Ascending aorta (tissue), 2 donors: ENCODE data around the gene GNG8. TPM values are rescaled to one million over a fixed set of nuclear protein-coding genes. Genes with fewer than 3 reads are reported as not detected.

Experiments
- DNase-seq, 2 donors: peaks; one replicate each; pipeline ENCODE4 v3.0.0-alpha.2; 2019; ENCODE audit warnings: low spot score in 2 of 2
- H3K27ac ChIP-seq, 2 donors: fragments of 200-600 bp; sonication (generic); one replicate each; pipeline ENCODE4 v1.5.1; 2016 to 2017; ENCODE audit warnings: mild to moderate bottlenecking in 1 of 2
- H3K27me3 ChIP-seq: fragments of 200-600 bp; sonication (generic); one replicate; pipeline ENCODE4 v1.5.1; 2017
- H3K36me3 ChIP-seq, 2 donors: fragments of 200-600 bp; sonication (generic); one replicate each; pipeline ENCODE4 v1.5.1; 2016
- H3K4me1 ChIP-seq, 2 donors: fragments of 200-600 bp; sonication (generic); one replicate each; pipeline ENCODE4 v1.5.1; 2016 to 2017; ENCODE audit warnings: mild to moderate bottlenecking in 1 of 2
- H3K4me3 ChIP-seq, 2 donors: fragments of 200-600 bp; sonication (generic); one replicate each; pipeline ENCODE4 v1.5.1; 2016 to 2017; ENCODE audit warnings: mild to moderate bottlenecking in 1 of 2
- H3K9me3 ChIP-seq, 2 donors: fragments of 200-600 bp; sonication (generic); one replicate each; pipeline ENCODE4 v1.5.1; 2016
- CTCF ChIP-seq, 3 experiments: fragments of 200-600 bp in 2 of 3; fragments of 450-650 bp in 1 of 3; sonication (generic) in 2 of 3; IDR thresholded peaks; one replicate each; pipeline ENCODE4 v1.5.1; 2016 to 2019; ENCODE audit warnings: antibody characterized with exemption in 3 of 3, mild to moderate bottlenecking in 1 of 3, moderate library complexity in 1 of 3
- intact Hi-C: fragments of 100-400 bp; cut with DNase I; formaldehyde crosslinking; loops from one replicate; pipeline ENCODE4 v1.15.1; 2023
- total RNA-seq: library from RNA; depleted of rRNA; stranded (reverse); fragments of >200 nt; gene quantifications from one replicate; pipeline ENCODE4 v1.1.0, GENCODE V29; 2016

The GNG8 gene
- total RNA-seq: not detected

DNA sequence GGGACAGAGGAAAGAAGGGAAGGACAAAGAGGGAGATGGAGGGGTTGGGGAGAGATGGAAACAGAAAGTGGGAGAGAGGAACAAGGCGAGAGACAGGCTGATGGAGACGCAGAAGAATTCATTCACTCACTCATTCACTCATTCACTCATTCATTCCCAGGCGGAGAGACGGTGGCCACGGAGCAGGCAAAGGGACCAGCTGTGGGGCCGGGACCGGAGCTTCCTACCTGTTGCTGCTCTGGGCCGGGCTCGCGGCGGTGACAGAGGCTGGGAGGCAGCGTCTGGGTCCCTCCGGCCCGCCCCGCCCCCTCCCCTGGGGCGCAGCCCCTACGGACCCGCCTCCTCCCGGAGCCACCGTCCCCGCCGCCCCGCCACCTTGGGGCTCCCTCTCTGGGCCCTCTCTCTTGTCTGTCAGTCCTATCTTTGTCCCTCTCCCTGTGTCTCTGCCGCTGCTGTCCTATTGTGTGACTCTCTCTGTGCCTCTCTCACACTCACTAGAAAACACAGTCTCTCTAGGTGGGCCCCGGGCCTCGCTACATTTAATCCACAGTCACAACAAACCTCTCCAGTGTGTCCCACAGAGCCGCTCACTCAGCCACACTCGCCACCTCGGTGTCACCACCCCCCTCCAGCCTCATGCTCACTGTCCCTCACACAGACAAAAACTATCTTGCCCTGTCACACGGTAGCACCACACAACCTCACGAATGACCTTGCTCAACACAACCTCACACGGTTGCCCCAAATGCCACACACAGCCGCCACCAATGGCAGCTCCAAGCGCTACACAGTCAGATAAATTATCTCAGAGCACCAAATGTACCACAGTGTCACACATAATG, at the start of gene GNG8:
GNG8 (minus strand) TSS at position 283 of the 842 bp plus-strand sequence. CDS start 1,520 bp downstream, outside the sequence.
- Histone ChIP-seq H3K36me3 (no peaks in the 10 kb centered on the region), H3K4me1 (peaks cover 16 to 17% of the 10 kb centered on the region in 2 donors), H3K9me3 (no peaks in the 10 kb centered on the region), H3K27ac (no peak within 1 kb of the TSS), H3K4me3 (peak within 1 kb of the TSS in 1 of 2 donors; percentile 65), H3K27me3 (no peaks in the 10 kb centered on the region)
- intact Hi-C loops: no loop called here
- no peak for TF ChIP-seq CTCF (IDR thresholded peaks at IDR 0.05)
- DNase-seq: no peak

- H3K27me3 ChIP-seq: no peaks in the 10 kb centered on the region
- H3K27ac ChIP-seq: no peak overlapping the region
- no peak for DNase-seq
- H3K36me3 ChIP-seq: peaks cover 86 to 94% of the 10 kb centered on the region in 2 donors
- no peak overlapping the region for H3K4me3 ChIP-seq
- no peak for TF ChIP-seq CTCF (IDR thresholded peaks at IDR 0.05)
- intact Hi-C loops: no loop called here
- no peaks in the 10 kb centered on the region for H3K9me3 ChIP-seq
- H3K4me1 ChIP-seq: no peaks in the 10 kb centered on the region
Measured at GRCh38 chr19:46685189-46685588, 49.2 kb upstream of the GNG8 start.

GRCh38 chr19:46678110-46678732, 42.2 kb upstream of the GNG8 start:
- H3K36me3 ChIP-seq: peaks cover 64 to 90% of the 10 kb centered on the region in 2 donors
- intact Hi-C loops: no loop called here
- no peaks in the 10 kb centered on the region for H3K9me3 ChIP-seq
- no peaks in the 10 kb centered on the region for H3K27me3 ChIP-seq
- no peak overlapping the region for H3K27ac ChIP-seq
- H3K4me3 ChIP-seq: no peak overlapping the region
- no peaks in the 10 kb centered on the region for H3K4me1 ChIP-seq
- no peak for TF ChIP-seq CTCF (IDR thresholded peaks at IDR 0.05)
- no peak for DNase-seq

DNA sequence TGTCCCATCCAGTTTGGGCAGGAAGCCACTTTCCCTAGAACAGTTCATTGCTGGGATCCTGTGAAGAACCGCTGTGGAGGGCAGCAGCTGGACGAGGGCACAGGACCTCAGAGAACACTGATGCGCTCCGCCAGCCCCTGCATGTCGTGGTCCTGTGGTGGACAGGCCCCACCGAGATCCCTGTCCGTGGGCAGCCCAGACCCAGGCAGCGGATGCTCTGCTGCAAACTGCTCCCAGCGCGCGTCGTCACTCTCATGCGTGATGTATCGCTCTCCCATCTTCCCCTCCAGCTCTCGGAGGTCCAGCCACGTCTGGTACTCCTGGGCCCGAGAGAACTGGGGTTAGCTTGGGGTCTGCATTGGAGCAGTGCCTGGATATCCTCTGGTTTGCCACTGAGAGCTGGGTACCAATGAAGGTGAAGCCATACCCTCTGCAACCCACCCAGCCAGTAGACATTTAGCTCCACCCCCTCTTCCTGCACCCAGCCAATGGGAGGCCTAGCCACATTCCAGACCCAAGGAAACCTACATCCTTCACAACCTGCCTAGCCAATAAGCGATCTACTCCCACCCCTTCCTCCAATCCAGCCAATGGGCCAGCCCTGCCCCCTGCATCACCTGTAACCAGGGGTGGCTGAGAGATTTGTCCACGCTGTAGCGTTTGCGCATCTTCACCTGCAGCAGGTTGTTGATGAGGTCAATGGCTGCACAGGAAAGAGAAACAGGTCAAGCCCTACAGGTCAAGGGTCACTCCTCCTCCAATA, 38.6 kb upstream of the GNG8 start:
- TF ChIP-seq CTCF (IDR thresholded peaks at IDR 0.05): no peak
- Histone ChIP-seq H3K9me3 (no peaks in the 10 kb centered on the region), H3K4me1 (no peaks in the 10 kb centered on the region), H3K36me3 (peaks cover 40 to 56% of the 10 kb centered on the region in 2 donors), H3K27ac (no peak overlapping the region), H3K27me3 (no peaks in the 10 kb centered on the region), H3K4me3 (no peak overlapping the region)
- intact Hi-C loops: no loop called here
- no peak for DNase-seq

GRCh38 chr19:46670813-46671212, 34.8 kb upstream of the GNG8 start:
- intact Hi-C loops: no loop called here
- no peak overlapping the region for H3K27ac ChIP-seq
- H3K27me3 ChIP-seq: no peaks in the 10 kb centered on the region
- TF ChIP-seq CTCF (IDR thresholded peaks at IDR 0.05): no peak
- DNase-seq: no peak
- H3K4me1 ChIP-seq: no peaks in the 10 kb centered on the region
- peaks cover 14 to 23% of the 10 kb centered on the region in 2 donors for H3K36me3 ChIP-seq
- no peaks in the 10 kb centered on the region for H3K9me3 ChIP-seq
- no peak overlapping the region for H3K4me3 ChIP-seq
